ENCODE measurements around the gene MCC. TPM values are rescaled to one million over a fixed set of nuclear protein-coding genes. Genes with fewer than 3 reads are reported as not detected.
A peak's percentile ranks its signal among the peaks of the same experiment; 100 is the strongest.

Gene MCC
- total RNA-seq, 1 donor from 2014 or later: 46.1 TPM

DNA sequence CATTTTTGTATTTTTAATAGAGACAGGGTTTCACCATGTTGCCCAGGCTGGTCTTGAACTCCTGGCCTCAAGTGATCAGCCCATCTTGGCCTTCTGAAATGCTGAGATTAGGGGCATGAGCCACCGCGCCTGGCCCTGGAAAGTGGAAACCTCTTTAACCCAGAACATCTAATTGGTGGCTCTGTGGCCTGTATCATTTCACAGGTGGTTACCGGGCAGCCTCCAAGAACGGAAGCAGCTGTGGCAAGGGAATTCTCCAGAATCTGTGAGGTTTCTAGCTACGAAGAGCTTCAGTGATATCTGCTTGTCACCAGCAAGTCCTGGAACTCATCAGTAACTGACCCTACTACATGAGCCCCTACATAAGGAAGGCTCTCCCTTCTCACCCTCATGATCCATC lies 316.7 kb downstream of the MCC start:
- no peak for DNase-seq
- Mint-ChIP-seq H3K36me3 (ENCODE audit: unreplicated experiment) (no peaks in the 10 kb centered on the region), H3K27me3 (ENCODE audit: unreplicated experiment) (no peaks in the 10 kb centered on the region), H3K4me3 (ENCODE audit: unreplicated experiment) (no peak overlapping the region), H3K9me3 (ENCODE audit: unreplicated experiment) (peaks cover 13% of the 10 kb centered on the region), H3K27ac (ENCODE audit: unreplicated experiment) (peak overlapping the region; percentile 25), H3K4me1 (ENCODE audit: low read depth, unreplicated experiment) (peaks cover 68% of the 10 kb centered on the region)
- TF ChIP-seq, protein P1, sequence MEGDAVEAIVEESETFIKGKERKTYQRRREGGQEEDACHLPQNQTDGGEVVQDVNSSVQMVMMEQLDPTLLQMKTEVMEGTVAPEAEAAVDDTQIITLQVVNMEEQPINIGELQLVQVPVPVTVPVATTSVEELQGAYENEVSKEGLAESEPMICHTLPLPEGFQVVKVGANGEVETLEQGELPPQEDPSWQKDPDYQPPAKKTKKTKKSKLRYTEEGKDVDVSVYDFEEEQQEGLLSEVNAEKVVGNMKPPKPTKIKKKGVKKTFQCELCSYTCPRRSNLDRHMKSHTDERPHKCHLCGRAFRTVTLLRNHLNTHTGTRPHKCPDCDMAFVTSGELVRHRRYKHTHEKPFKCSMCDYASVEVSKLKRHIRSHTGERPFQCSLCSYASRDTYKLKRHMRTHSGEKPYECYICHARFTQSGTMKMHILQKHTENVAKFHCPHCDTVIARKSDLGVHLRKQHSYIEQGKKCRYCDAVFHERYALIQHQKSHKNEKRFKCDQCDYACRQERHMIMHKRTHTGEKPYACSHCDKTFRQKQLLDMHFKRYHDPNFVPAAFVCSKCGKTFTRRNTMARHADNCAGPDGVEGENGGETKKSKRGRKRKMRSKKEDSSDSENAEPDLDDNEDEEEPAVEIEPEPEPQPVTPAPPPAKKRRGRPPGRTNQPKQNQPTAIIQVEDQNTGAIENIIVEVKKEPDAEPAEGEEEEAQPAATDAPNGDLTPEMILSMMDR (IDR thresholded peaks at IDR 0.05; ENCODE audit: partially characterized antibody, unreplicated experiment): no peak

DNA sequence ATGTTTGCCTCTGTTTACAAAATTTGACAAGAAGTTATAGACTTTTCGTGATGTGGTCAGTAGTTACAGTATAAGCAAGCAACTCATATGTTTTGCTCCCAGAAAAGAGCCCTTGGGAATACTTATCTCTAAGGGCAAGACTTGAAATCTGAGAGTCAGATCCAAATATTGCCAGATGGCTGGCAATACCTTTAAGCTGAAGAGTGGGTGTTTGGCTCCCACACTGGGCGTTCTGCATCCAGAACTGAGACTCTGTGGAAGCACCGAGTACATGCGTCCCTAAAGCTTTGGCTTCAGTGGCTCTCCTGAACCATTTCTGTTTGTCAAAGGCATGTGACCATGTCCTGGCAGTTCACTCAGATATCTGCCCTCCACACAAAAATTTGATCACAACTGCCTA lies 317.5 kb downstream of the MCC start:
- Mint-ChIP-seq H3K4me3 (ENCODE audit: unreplicated experiment) (peak overlapping the region; percentile 52), H3K27ac (ENCODE audit: unreplicated experiment) (peak overlapping the region; percentile 13), H3K4me1 (ENCODE audit: low read depth, unreplicated experiment) (peaks cover 65% of the 10 kb centered on the region), H3K9me3 (ENCODE audit: unreplicated experiment) (peaks cover 8% of the 10 kb centered on the region), H3K27me3 (ENCODE audit: unreplicated experiment) (no peaks in the 10 kb centered on the region), H3K36me3 (ENCODE audit: unreplicated experiment) (no peaks in the 10 kb centered on the region)
- DNase-seq: no peak
- TF ChIP-seq, protein P1 (IDR thresholded peaks at IDR 0.05; ENCODE audit: partially characterized antibody, unreplicated experiment): no peak

DNA sequence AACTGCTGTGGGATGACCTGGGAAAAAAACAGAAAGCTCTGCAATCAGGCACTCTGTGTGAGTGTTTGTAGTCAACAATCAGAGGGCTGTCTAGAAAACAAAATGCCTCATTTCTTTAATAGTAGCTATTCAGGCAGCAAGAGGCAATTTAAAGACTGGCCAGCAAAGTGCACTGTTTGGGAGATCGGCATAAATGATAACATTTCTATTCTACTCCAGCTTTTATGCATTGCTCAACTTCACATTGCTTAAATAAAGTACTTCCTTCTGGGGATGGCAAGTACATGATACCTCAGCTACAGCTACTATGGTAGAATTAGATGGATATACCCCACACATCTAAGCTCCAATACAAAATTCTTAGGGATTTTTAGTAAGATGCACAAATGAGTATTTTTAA lies 318.5 kb downstream of the MCC start:
- no peak for DNase-seq
- TF ChIP-seq, protein P1 (IDR thresholded peaks at IDR 0.05; ENCODE audit: partially characterized antibody, unreplicated experiment): no peak
- no peaks in the 10 kb centered on the region for H3K36me3 Mint-ChIP-seq (ENCODE audit: unreplicated experiment)
- H3K4me3 Mint-ChIP-seq (ENCODE audit: unreplicated experiment): no peak overlapping the region
- H3K9me3 Mint-ChIP-seq (ENCODE audit: unreplicated experiment): peaks cover 8% of the 10 kb centered on the region
- peaks cover 61% of the 10 kb centered on the region for H3K4me1 Mint-ChIP-seq (ENCODE audit: low read depth, unreplicated experiment)
- peak overlapping the region; percentile 36 for H3K27ac Mint-ChIP-seq (ENCODE audit: unreplicated experiment)
- H3K27me3 Mint-ChIP-seq (ENCODE audit: unreplicated experiment): no peaks in the 10 kb centered on the region

DNA sequence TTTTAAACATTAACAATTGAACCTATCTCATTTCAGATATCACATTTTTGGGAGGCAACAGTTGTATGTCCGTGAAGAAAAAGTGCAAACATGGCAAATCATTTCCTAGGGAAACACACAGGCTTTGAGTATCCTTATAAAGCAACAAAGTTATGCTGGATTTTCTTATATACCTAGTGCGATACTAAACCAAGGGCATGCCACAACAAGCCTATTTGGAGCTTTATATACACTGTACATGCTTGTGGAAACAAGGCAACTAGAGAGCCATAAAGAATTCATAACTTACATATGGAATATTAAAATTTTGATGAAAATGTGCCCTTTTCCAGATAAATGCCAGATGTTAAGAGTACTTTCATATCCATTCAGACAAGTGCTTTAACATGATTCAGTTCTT lies 320.3 kb downstream of the MCC start:
- Mint-ChIP-seq H3K36me3 (ENCODE audit: unreplicated experiment) (no peaks in the 10 kb centered on the region), H3K4me3 (ENCODE audit: unreplicated experiment) (no peak overlapping the region), H3K9me3 (ENCODE audit: unreplicated experiment) (peaks cover 8% of the 10 kb centered on the region), H3K4me1 (ENCODE audit: low read depth, unreplicated experiment) (peaks cover 54% of the 10 kb centered on the region), H3K27ac (ENCODE audit: unreplicated experiment) (no peak overlapping the region), H3K27me3 (ENCODE audit: unreplicated experiment) (no peaks in the 10 kb centered on the region)
- DNase-seq: no peak
- TF ChIP-seq, protein P1 (IDR thresholded peaks at IDR 0.05; ENCODE audit: partially characterized antibody, unreplicated experiment): no peak

DNA sequence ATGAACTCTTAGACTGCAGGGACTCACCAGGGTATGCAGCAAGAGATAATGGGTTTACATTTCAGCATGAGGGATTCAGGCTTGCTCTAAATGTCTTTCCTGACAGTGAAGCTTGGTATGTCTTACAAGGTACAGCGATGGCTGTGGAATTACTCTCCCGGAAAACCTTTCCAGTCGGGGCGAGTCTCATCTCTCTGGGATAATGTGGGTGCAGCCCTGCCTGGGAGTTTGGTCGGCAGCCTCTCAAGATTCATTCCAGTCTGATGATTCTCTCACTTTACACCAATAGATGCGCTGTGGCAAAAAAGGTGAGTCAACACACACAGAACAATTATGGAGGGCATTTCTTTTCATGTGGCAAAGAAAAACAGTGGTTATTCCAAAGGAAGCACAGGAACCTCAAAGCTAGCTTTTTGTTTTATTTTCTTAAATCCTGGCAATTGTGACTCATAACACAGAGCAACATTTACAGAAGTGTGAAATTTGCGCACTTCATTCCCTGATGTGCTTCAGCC lies 321.3 kb downstream of the MCC start:
- Mint-ChIP-seq H3K27ac (ENCODE audit: unreplicated experiment) (no peak overlapping the region), H3K27me3 (ENCODE audit: unreplicated experiment) (no peaks in the 10 kb centered on the region), H3K4me3 (ENCODE audit: unreplicated experiment) (no peak overlapping the region), H3K4me1 (ENCODE audit: low read depth, unreplicated experiment) (peaks cover 48% of the 10 kb centered on the region), H3K9me3 (ENCODE audit: unreplicated experiment) (peaks cover 6% of the 10 kb centered on the region), H3K36me3 (ENCODE audit: unreplicated experiment) (no peaks in the 10 kb centered on the region)
- DNase-seq: no peak
- TF ChIP-seq, protein P1 (IDR thresholded peaks at IDR 0.05; ENCODE audit: partially characterized antibody, unreplicated experiment): no peak
